Suprapubic skin (tissue), 4 donors: ENCODE results near the gene TMEFF2.

Source experiments
- EP300 ChIP-seq: sonication (generic); formaldehyde crosslinking; IDR thresholded peaks from one replicate; pipeline ENCODE4 v1.6.1; 2017; ENCODE audit warnings: antibody characterized with exemption
- POLR2A ChIP-seq, 2 donors: fragments of 450-650 bp; IDR thresholded peaks; one replicate each; pipeline ENCODE4 v1.6.1; 2017; ENCODE audit warnings: antibody characterized with exemption in 2 of 2, mild to moderate bottlenecking in 2 of 2, moderate library complexity in 2 of 2
- POLR2AphosphoS5 ChIP-seq, 3 donors: sonication (generic); formaldehyde crosslinking; IDR thresholded peaks; one replicate each; pipeline ENCODE4 v1.6.1; 2017; ENCODE audit warnings: antibody characterized with exemption in 3 of 3
- TF ChIP-seq, protein P1 (sequence below), 2 donors: fragments of 200-600 bp in 1 of 2; fragments of 450-650 bp in 1 of 2; sonication (generic) in 1 of 2; IDR thresholded peaks; one replicate each; pipeline ENCODE4 v1.5.1; 2016 to 2019; ENCODE audit warnings: antibody characterized with exemption in 2 of 2, mild to moderate bottlenecking in 1 of 2, moderate library complexity in 1 of 2

DNA sequence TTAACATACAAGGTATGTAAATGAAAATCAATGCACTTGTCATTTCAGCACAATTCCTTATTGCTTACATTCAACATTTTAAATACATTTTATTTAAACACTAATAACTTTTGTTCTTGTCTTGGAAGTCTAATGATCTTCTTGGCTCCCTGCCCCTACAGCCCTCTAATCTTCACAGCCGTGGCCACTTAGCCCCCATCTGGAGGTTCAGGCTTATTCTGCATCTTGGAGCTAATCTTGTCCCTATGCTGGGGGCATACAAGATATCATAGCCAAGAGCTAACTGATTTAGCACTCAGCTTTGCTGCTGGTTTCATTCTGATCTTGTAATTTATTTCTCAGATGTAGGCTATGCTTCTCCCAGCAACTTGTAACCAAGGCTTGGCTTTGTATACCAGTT is 140.8 kb downstream of the TMEFF2 start:
- TF ChIP-seq POLR2A (IDR thresholded peaks at IDR 0.05) (no peak), EP300 (no peak), POLR2AphosphoS5 (IDR thresholded peaks at IDR 0.05) (no peak)
- TF ChIP-seq, protein P1, sequence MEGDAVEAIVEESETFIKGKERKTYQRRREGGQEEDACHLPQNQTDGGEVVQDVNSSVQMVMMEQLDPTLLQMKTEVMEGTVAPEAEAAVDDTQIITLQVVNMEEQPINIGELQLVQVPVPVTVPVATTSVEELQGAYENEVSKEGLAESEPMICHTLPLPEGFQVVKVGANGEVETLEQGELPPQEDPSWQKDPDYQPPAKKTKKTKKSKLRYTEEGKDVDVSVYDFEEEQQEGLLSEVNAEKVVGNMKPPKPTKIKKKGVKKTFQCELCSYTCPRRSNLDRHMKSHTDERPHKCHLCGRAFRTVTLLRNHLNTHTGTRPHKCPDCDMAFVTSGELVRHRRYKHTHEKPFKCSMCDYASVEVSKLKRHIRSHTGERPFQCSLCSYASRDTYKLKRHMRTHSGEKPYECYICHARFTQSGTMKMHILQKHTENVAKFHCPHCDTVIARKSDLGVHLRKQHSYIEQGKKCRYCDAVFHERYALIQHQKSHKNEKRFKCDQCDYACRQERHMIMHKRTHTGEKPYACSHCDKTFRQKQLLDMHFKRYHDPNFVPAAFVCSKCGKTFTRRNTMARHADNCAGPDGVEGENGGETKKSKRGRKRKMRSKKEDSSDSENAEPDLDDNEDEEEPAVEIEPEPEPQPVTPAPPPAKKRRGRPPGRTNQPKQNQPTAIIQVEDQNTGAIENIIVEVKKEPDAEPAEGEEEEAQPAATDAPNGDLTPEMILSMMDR (IDR thresholded peaks at IDR 0.05): no peak
